NB4 (cell line): ENCODE results near the gene ZNF444.

ENCODE experiments used
- POLR2A ChIP-seq: IDR thresholded peaks from 2 replicates; pipeline ENCODE4 v1.6.1; 2011; ENCODE audit warnings: mild to moderate bottlenecking; ENCODE audit not compliant: insufficient read length; ENCODE audit errors: extremely low read depth
- TF ChIP-seq, protein P1 (sequence below): IDR thresholded peaks from one replicate; pipeline ENCODE4 v1.5.1; 2012; ENCODE audit warnings: low read depth, low read length
- TF ChIP-seq, protein P2 (sequence below): IDR thresholded peaks from 2 replicates; pipeline ENCODE4 v1.6.1; 2011; ENCODE audit warnings: low read depth, low read length

DNA sequence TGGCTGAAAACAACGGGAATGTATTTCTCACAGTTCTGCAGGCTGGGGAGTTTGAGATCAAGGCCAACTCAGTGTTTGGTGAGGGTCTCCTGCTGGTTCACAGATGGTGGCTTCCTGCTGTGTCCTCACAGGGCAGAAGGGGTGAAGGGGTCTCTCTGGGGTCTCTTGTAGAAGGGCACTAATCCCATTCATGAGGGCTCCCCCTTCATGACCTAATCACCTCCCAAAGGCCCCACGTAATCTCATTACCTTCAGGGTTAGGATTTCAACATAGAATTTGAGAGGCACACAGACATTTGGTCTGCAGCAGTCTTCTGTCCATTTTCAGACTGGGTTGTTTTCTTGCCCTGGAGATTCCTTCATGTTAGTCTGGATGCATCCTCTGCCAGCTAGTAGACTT is 11.6 kb downstream of the ZNF444 start:
- no peak for TF ChIP-seq POLR2A
- TF ChIP-seq, protein P1, sequence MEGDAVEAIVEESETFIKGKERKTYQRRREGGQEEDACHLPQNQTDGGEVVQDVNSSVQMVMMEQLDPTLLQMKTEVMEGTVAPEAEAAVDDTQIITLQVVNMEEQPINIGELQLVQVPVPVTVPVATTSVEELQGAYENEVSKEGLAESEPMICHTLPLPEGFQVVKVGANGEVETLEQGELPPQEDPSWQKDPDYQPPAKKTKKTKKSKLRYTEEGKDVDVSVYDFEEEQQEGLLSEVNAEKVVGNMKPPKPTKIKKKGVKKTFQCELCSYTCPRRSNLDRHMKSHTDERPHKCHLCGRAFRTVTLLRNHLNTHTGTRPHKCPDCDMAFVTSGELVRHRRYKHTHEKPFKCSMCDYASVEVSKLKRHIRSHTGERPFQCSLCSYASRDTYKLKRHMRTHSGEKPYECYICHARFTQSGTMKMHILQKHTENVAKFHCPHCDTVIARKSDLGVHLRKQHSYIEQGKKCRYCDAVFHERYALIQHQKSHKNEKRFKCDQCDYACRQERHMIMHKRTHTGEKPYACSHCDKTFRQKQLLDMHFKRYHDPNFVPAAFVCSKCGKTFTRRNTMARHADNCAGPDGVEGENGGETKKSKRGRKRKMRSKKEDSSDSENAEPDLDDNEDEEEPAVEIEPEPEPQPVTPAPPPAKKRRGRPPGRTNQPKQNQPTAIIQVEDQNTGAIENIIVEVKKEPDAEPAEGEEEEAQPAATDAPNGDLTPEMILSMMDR = no peak
- TF ChIP-seq, protein P2, sequence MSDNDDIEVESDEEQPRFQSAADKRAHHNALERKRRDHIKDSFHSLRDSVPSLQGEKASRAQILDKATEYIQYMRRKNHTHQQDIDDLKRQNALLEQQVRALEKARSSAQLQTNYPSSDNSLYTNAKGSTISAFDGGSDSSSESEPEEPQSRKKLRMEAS = no peak
